ENCODE data around the gene TCF7L1.

The TCF7L1 gene

GRCh38 chr2:85356186-85356585 lies 223.0 kb downstream of the TCF7L1 start:
- DNase-seq (ENCODE audit: low read depth), result no peak

- no peak for DNase-seq (ENCODE audit: low read depth)
These were observed 224.5 kb downstream of the TCF7L1 start for GRCh38 chr2:85357736-85358135.
